GM18520 (cell line): ENCODE results near the gene DEDD2.

ENCODE experiments used
- ATAC-seq: cut with Tn5 transposase; IDR thresholded peaks from one replicate; pipeline ENCODE4 v1.9.1; 2021; ENCODE audit not compliant: unreplicated experiment

The DEDD2 gene

DNA sequence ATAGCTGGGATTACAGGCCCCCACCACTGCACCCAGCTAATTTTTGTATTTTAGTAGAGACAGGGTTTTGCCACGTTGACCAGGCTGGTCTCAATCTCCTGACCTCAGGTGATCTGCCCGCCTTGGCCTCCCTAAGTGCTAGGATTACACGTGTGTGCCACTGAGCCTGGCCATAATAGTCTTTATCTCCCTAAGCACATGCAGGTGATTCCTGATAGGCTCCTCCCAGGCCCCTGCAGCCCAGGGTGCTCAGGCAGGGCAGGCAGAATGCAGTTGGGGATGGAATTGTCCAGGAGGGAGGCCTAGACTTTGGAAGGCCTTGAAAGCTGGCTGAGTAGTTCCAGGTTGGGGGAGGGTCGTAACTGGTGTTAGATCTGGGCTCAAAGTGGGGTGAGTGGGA lies 11.2 kb upstream of the DEDD2 start:
- no peak for ATAC-seq

DNA sequence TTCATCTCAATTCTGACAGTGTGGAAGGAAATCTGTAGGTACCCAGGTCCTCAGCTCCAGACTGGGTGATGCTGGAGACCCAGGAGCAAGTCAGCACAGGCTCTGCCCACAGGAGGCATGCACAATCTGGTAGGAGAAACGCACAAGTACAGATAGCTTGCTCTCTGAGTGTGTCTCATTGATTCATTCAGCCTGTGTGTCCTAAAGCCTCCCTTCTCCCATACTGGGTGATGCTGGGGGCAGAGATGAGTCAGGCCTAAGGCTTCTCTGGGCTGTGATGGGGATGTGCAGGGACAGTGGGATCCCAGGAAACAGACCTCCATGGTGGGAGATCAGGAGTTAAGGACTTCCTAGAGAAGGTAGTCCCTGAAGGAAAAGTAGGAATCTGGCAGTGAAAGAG lies 9.4 kb upstream of the DEDD2 start:
- ATAC-seq = no peak

DNA sequence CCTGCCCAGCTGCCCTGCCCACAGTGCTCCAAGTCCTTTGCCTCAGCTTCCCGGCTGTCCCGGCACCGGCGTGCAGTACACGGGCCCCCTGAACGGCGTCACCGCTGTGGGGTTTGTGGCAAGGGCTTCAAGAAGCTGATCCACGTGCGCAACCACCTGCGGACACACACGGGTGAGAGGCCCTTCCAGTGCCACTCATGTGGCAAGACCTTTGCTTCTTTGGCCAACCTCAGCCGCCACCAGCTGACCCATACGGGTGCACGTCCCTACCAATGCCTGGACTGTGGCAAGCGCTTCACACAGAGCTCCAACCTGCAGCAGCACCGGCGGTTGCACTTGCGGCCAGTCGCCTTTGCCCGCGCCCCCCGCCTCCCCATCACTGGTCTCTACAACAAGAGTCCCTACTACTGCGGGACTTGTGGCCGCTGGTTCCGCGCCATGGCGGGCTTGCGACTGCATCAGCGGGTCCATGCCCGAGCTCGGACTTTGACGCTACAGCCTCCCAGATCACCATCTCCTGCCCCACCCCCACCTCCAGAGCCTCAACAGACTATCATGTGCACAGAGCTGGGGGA lies 8.3 kb upstream of the DEDD2 start:
- ATAC-seq = no peak

DNA sequence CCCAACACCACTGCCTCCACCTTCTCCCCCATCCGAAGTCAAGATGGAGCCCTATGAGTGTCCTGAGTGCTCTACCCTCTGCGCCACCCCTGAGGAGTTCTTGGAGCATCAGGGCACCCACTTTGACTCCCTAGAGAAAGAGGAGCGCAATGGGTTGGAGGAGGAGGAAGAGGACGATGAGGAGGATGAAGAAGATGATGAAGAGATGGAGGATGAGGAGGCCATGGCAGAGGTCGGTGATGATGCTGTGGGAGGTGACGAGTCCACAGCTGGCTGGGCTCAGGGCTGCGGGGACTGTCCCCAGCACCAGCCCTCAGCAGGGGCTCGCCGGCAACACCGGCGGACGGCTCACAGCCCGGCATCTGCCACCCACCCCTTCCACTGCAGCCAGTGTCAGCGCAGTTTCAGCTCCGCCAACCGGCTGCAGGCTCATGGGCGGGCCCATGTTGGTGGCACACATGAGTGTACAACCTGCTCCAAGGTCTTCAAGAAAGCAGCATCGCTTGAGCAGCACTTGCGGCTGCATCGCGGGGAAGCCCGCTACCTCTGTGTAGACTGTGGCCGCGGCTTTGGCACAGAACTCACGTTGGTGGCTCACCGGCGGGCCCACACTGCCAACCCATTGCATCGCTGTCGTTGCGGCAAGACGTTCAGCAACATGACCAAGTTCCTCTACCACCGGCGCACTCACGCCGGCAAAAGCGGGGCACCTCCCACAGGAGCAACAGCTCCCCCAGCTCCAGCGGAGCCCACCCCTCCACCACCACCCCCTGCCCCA lies 7.7 kb upstream of the DEDD2 start:
- no peak for ATAC-seq

DNA sequence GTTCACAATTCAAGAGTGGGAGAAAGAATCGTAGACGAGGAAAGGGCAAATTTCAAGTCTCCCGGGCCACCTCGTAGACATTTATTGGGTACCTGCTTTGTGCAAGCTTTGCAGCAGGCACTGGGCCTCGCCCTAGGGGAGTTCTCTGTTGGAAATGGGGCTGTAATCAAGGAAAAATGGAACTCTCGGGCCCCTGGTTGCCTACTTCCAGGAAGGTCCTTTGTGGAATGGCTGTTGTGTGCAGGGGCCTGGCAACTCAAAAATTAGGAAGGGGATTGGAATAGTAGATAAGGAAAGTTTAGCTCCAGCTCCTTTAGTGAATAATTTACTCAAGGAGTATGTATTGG lies 3.2 kb upstream of the DEDD2 start:
- no peak for ATAC-seq

DNA sequence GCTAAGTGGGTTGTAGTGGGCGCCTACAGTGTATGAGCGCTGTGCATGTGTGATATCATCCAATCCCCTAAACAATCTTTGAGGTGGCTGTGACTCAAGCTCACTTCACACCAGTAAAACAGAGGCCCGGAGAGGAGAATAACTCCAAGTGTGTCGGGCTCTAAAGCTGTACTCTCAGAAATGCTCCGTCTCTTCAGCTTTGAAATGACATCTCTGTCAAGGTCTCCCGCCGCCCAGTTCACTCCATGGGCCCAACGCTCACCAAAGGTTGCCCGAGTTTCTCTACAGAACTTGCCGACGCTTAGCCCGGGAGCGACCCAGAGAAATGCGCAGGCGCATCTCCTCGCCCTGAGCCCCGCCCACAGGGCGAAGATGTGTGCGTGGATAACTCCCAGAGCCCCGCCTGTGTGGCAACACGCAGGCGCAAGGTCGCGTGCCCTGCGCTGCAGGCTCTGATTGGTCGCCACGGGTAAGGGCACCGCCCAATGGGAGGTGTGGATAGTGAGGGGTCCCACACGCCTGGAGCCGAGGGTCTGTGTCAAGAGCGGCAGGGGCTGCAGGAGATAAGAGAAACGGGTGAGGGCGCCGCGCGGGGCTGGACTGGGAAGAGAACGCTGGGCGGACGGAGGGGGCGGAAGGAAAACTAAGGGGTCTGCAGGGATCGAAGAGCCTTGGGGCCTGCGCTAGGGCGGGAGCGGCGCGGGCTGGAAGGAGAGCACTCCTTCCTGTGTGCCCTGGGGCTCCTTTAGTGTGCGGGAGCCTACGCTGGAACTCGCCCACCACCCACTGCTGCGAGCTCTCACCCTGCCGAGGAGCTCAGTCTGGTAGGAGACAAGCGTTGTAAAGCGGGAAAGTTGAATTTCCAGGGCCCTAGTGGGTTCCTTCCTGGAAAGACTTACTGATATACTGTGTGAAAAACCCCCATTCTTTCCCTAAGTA lies 2.6 kb upstream of the DEDD2 start, which contains the start of gene ZNF526:
Gene ZNF526, plus strand, starts transcription at position 501 of the 939 bp plus-strand sequence. CDS start 4,092 bp downstream, outside the sequence.
- ATAC-seq = peak; percentile 72

DNA sequence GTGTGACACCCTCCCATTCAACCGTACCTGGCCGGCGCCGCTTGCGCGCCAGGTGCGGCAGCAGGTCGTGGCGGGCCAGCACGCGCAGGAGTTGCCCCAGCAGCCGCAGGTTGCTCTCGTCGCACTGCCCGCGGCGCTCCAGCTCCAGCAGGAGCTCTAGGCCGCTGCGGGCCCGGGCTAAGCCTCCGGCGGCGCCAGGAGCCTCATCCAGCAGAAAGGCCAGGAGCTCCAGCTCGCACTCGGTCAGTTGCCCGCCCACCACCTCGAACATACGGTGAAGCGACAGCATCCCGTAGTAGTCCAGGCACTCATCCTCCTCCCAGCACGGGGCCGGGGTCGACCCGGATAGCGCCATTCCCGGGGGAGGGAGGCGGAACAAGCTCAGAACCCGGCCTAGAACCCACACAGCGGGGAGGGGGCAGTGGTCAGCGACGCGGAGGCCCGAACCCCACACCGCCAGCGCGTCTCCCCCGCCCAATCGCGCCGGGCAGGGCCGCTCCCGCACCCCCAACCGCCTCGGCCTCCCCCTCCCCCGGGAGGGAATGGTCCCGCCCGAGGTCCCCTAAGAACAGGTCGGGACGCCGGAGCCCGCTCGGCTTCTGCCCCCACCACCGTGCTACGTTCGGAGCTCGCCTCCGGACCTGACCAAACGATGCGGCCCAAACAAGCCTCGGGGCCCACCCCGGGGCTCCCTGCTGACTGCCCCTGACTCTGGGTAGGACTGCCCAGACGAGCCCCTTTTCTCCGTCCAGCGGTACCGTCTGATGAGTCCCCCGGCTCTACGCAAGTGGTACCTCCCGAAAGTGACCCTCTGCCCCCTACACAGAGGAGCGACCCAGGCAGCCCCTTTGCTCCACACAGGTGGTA lies 591 bp downstream of the DEDD2 start:
- ATAC-seq = no peak

DNA sequence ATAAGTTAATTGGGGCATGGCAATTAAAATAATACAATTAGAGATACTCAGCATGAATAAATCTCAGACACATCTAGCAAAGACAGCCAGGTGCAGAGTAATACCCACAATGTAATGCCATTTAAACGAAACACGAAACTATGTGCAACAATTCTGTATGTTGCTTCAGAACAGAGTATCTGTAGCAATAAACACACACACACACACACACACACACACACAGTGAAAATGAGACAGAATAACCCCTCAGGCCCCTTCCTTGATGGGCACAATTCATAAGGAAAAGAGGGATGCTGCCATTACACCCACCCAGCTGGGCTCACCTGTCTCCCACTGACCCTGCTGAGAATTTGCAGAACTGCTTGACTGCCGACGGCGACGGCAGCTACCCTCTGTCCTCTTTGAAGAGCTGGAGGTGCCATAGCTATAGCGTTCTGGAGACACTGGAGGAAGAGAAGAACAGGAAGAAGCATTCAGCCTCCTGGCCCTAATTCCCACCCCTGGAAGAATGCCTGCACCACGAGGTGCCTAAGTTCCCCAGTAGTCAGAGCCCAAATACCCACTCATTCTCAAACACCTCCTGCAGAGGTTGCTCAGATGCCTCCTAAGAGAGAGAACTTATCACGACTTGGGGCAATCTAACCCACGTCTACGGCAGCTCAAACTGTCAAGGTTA lies 2.5 kb downstream of the DEDD2 start:
- ATAC-seq = no peak

DNA sequence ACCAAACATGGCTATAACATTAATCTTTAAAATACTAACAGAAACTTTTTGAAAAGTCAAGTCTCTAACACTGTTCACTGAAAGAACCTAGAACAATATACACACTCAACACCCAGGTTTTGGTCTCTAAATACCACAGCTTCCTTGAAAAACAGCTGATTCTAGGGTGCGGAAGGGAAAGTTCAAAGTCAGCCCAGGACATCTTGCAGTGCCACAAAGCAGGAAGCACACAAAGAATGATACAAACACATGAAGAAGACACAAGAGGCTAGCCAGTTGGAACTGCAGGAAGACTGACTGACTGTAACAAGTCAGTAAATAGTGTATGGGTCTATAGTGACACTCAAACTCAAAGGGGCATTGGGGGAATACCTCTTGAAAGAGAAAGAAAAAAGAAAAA lies 4.6 kb downstream of the DEDD2 start:
- ATAC-seq = no peak

DNA sequence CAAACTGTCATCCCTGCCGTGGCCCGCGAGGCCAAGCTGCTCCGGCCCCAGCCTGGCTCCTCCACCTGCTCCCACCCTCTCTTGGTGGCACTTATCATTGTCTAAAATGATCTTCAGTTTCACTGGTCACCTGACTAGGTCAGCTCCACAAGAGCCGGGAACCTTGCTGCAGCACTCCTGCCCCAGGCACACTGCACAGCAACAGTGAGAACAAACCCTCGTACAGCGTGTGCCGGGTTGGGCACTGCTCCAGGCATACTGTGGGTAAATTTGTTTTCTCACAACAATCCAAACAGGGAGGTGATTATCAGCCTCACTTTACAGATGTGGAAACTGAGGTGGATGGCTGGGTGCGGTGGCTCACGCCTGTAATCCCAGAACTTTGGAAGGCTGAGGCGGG lies 8.9 kb downstream of the DEDD2 start:
- ATAC-seq = no peak

DNA sequence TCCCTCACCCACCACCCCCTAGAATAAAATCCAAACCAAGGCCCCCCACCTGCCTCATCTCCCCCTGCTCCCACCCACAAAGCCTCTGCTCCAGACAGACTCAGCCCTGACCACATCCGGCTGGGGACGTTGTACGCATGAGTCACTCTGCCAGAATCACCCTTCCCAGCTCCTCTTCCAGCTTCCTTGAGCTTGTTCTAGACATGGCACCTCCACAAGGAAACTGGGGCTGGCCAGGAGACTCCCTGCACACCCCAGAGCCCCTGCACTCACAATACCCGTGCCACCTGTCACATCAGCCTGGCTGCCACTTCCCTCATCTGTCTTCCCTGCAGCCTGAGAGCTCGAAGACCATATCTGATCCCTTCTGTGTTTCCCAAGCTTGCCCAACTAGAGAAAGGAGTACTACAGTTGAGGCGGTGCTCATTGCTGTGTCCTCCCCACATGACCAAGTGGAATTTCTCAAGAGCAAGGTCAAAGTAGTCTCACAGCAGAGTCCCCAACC lies 9.7 kb downstream of the DEDD2 start:
- no peak for ATAC-seq

DNA sequence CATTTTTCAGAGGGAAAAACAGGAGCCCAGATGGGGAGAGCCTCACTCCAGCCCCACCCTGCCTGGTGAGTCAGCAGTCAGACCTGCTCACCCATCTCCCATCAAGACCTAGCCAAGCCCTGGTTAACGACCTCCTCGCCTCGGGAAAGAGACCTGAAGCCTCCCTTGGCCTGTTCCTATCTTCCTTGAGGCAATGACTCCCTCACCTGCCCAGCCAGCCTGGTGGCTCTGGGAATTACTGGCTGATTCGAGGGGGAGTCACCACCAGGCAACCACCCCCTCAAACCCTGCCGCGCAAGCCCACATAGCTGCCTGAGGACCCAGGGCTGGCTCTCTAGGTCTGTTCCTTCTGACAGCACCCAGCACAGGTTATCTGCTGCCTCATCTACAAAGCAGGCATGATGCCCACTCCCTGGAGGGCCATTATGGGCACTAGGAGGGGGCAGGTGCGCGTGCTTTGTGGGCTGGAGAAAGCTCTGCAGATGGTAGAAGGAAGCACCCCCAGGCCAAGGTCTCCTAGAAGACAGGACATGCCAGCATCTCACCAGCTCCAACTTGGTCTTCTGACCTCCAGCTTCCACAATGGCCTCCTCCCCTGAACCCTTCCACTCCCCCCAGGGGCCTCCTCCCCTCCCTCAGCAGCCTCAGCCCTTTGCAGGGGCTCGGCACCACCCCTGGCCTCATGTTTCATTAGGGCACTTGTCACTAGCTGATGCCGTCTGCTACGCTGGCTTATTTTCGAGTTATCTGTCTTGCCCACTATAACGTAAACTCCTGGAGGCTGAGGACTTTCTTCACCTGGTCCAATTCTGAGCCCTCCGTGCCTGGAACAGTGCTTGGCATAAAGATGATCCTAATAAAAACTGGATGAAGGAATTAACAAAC lies 10.4 kb downstream of the DEDD2 start:
- ATAC-seq = no peak

DNA sequence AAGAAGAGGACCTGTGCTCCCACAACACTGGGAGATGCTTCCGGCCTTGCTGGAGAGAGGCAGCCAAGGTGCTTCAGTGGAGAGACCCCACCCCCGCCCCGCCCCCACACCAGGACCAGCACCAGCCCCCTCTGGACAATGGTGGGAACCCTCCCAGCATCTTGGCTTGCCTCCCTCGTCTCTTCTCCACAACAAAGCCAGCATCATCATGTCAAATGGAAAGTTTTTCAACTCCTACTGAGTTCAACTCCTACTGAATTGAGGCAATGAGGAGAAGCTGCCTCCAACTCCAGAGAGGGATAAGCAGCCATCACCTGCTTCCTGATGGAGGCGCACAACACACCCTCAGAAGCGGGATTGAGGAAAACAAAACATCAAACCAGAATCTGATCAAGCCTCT lies 12.8 kb downstream of the DEDD2 start:
- ATAC-seq = no peak

DNA sequence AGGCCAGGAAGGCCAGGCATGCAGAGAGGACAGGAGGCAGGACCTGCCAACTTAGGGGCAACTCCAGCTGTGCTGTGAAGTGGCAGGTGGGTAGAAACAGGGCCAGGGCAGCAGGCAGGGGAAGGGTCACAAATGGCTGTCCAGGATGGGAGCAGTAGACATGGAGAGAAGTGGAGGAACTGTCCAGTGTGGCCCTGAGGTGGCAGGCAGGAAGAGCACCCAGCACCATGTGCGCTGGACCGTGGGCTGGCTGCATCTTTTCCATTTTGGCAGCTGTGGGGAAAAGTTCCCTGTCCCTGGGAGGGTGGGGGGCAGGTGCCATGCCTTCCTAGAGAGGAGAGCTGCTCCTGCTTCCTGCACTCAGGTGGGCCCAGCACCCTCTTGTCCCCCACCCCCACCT lies 13.8 kb downstream of the DEDD2 start:
- no peak for ATAC-seq

DNA sequence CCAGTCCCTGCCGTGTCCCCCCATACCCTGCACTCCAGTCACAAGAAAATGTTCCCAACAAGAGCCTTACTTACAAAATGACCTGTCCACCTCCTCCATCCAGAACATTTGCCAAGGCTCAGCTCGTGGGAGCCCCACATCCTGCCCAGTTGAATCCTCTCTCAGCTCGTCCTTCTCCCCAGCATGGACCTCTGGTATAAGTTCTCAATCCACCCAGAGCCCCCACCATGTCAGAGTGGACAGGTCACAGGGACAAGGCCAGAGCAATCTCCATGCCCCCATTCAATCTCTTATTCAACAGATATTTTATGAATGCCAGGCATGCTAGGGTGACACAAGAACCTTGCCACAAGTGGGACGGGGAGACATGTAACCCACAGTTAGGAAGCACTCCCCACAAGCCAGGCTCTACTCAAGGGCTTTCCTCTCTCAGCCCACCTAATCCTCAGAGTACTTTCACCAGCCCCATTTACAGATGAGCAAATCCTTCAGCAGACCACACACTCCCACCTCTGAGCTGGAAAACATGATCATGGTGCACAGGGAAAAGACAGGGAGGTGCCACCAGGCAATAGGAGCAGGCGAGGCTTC lies 15.1 kb downstream of the DEDD2 start:
- ATAC-seq = no peak

DNA sequence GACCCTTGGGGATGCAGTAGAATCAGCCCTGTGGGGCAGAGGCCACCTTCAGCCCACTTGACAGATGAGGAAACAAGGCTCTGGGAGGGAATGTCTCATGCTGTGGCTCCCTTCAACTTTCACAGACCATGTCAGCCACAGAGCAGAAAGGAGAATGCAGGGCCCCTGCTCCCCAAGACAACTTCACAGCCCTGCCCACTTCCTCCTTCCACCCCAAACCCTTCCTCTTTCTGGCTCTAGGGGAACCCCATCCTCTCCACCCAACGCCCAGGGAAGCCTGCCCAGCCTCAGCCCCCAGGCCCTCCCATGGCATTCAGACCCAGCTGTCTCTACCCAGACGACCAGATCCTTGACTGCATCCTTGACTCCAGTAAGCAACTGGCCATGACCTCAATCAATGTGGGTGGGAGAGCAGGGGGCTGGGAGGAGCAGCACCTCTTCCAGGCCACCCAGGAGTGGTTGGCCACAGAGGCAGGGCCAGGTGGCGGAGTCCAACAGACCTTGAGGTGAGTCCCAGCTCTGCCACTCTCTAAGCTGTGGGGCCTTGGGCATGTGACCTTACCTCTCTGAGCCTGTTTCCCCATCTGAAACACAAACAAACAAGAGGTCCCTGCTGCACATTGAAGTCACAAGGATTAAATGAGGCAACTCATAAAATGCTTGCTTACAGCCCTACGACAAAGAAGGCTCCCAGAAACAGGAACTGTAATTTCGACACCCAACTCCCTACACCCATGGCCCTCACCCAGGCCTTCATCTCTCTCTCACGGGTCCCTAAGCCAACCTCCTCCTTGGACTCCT lies 15.8 kb downstream of the DEDD2 start:
- peak; percentile 29 for ATAC-seq

DNA sequence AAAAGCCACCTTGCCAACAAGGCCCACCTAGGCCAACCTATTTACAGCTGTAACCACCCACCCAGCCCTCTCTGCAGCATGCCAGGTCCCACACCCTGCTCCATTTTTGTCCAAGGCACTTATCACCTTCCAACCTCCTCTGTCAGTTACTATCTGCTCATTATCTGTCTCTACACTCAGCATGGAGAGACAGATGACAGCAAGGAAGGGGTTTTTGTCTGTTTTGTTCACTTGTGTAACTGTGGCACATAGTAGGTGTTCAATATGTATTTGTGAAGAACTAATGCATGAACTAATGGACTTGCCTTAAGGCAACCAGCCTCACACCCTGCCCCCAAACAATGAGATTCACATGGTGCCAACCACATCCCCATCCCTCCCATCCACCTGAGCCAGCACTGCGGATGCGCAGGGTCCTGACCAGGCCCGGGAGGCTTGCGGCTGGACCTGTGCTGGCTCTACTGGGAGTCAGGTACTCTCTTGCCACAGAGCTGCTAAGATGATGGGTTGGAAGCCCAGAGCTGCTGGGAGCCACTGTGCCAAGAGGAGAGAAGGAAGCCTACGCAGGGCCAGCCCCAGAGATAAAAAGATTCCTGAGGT lies 17.3 kb downstream of the DEDD2 start:
- ATAC-seq = no peak
